Uterus (tissue), 4 donors: Measurements from ENCODE around the gene ARFGEF2. TPM values are rescaled to one million over a fixed set of nuclear protein-coding genes. Genes with fewer than 3 reads are reported as not detected.

Experiments used
- DNase-seq, 2 donors: peaks; one replicate each; pipeline ENCODE4 v3.0.0-alpha.2; 2019 to 2020
- H3K27ac ChIP-seq, 2 donors: fragments of 200-600 bp; sonication (generic); 1 replicate in 1 of 2; 2 replicates in 1 of 2; pipeline ENCODE4 v1.5.1; 2016 to 2018
- H3K27me3 ChIP-seq, 2 donors: fragments of 200-600 bp; sonication (generic); one replicate each; pipeline ENCODE4 v1.5.1; 2018 to 2019; ENCODE audit warnings: control low read depth in 1 of 2
- H3K36me3 ChIP-seq, 2 donors: fragments of 200-600 bp; sonication (generic); one replicate each; pipeline ENCODE4 v1.5.1; 2019; ENCODE audit warnings: control low read depth in 1 of 2
- H3K4me1 ChIP-seq, 2 donors: fragments of 200-600 bp; sonication (generic); one replicate each; pipeline ENCODE4 v1.5.1; 2018 to 2019; ENCODE audit warnings: control low read depth in 1 of 2
- H3K4me3 ChIP-seq, 2 donors: fragments of 200-600 bp; sonication (generic); 1 replicate in 1 of 2; 2 replicates in 1 of 2; pipeline ENCODE4 v1.5.1; 2018 to 2019; ENCODE audit warnings: mild to moderate bottlenecking in 1 of 2
- H3K9me3 ChIP-seq, 2 donors: fragments of 200-600 bp; sonication (generic); one replicate each; pipeline ENCODE4 v1.5.1; 2019; ENCODE audit warnings: control low read depth in 1 of 2
- POLR2A ChIP-seq, 2 donors: fragments of 450-650 bp; IDR thresholded peaks; one replicate each; pipeline ENCODE4 v1.6.1; 2016; ENCODE audit warnings: antibody characterized with exemption in 2 of 2, mild to moderate bottlenecking in 1 of 2, moderate library complexity in 1 of 2
- intact Hi-C: fragments of 100-400 bp; cut with DNase I; formaldehyde crosslinking; loops from one replicate; pipeline ENCODE4 v1.15.1; 2023; ENCODE audit warnings: low total_unique reads
- total RNA-seq, 4 donors: library from RNA; depleted of rRNA in 3 of 4; stranded (reverse); fragments of >200 nt in 3 of 4; gene quantifications; one replicate each; pipeline versions ENCODE4 v1.1.0 to v1.2.4, GENCODE V29; 2014 to 2023
- TF ChIP-seq, protein P1 (sequence below), 4 experiments: fragments of 200-600 bp in 2 of 4; fragments of 450-650 bp in 2 of 4; sonication (generic) in 2 of 4; IDR thresholded peaks; one replicate each; pipeline ENCODE4 v1.5.1; 2016 to 2019; ENCODE audit warnings: antibody characterized with exemption in 4 of 4, mild to moderate bottlenecking in 2 of 4, moderate library complexity in 1 of 4
- donor health status: DM: yes; HTN: yes; CAD: no.

Gene ARFGEF2
- total RNA-seq, 4 donors from 2014 or later = 22.0 to 33.7 (median 27.0) TPM

DNA sequence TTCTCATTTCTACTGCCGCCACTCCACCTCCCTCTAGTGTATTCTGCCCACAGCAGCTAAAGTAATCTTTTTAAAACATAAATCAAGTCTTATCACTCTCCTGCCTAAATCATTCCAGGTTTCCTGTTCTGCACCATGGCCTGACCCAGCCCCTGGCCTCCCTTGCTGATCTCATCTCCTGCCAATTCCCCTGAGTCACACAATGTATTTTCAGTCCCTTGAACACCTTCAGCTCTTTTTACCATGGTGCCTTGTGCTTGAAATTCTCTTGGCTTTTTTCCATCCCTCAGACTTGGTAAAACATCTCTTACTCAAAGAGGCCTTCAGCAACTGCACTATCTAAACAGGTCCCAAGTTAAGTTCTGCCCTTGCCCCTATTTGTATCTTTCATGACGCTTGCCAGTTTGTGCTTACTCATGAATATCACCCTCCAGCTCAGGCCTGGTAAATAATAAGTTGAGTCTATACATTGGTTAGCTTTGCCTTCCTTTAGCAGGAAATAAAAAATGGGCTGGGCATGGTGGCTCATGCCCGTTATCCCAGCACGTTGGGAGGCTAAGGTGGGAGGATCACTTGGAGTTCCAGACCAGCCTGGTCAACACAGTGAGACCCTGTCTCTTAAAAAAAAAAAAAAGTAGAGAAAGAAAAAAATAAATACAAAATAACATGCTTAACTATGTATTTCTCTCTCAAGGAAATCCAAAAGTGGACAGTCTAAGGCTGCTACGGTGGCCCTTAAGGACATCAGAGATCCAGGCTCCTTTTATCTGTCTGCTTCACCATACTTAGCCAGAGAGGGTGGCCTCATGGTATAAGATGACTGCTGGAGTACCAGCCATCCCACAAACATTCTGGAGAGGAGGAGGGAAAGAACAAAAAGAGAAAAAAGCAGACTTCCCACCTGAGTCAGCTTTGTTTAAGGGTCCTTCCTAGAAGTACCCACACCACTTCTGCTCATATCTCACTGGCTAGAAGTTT, 62.2 kb downstream of the ARFGEF2 start:
- Histone ChIP-seq H3K4me3 (no peak overlapping the region), H3K4me1 (no peaks in the 10 kb centered on the region), H3K9me3 (no peaks in the 10 kb centered on the region), H3K27me3 (no peaks in the 10 kb centered on the region), H3K27ac (no peak overlapping the region), H3K36me3 (no peaks in the 10 kb centered on the region)
- TF ChIP-seq, protein P1, sequence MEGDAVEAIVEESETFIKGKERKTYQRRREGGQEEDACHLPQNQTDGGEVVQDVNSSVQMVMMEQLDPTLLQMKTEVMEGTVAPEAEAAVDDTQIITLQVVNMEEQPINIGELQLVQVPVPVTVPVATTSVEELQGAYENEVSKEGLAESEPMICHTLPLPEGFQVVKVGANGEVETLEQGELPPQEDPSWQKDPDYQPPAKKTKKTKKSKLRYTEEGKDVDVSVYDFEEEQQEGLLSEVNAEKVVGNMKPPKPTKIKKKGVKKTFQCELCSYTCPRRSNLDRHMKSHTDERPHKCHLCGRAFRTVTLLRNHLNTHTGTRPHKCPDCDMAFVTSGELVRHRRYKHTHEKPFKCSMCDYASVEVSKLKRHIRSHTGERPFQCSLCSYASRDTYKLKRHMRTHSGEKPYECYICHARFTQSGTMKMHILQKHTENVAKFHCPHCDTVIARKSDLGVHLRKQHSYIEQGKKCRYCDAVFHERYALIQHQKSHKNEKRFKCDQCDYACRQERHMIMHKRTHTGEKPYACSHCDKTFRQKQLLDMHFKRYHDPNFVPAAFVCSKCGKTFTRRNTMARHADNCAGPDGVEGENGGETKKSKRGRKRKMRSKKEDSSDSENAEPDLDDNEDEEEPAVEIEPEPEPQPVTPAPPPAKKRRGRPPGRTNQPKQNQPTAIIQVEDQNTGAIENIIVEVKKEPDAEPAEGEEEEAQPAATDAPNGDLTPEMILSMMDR (IDR thresholded peaks at IDR 0.05) = no peak
- TF ChIP-seq POLR2A (IDR thresholded peaks at IDR 0.05) = no peak
- intact Hi-C loops = no loop called here
- DNase-seq = peak in 1 of 2 donors; percentile 24

DNA sequence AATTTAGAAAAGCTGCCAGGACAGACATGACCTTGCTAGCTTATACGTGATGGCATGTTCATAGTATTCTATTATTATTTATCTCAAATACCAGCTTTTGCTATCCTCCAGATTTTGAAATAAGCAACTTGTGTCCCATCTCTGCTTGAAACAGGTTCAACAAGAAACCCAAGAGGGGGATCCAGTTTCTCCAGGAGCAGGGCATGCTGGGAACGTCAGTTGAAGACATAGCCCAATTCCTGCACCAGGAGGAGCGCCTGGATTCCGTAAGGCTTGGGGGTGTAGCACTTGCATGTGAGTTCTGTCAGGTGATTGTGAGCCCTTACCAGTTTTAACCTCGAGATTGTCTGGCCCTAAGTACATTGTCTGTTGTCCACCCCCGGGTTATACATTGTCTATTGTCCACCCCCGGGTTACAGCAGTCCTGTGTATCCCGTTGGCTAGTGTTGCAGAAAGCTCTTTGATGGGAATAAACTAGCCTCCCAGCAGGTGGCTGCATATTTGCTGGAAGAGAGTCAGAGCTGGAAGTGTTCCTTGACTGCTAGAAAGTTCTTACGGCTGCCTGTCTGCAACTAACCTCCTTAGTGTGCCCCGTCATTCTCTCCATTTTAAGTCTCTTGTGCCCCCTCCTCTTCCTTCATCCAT, 63.2 kb downstream of the ARFGEF2 start:
- H3K36me3 ChIP-seq = no peaks in the 10 kb centered on the region
- H3K27ac ChIP-seq = no peak overlapping the region
- intact Hi-C loops = no loop called here

DNA sequence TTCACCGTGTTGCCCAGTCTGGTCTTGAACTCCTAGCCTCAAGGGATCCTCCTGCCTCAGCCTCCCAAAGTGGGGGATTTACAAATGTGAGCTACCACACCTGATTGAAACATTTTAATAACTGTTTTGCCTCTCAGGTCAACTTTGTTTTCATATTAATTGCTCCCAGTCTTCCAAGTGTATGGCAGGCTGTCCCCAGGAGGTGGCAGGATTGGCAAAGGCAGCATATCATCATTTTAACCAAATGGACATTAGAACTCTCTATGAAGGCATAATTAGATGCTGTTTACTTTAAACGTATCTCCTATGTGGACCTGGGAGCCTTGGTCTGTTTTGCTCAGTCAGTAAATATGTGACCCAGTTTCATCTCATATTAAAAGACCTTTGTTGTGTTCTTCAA, 65.4 kb downstream of the ARFGEF2 start:
- no peaks in the 10 kb centered on the region for H3K4me1 ChIP-seq
- intact Hi-C loops = no loop called here
- no peaks in the 10 kb centered on the region for H3K27me3 ChIP-seq
- no peaks in the 10 kb centered on the region for H3K36me3 ChIP-seq
- no peak overlapping the region for H3K27ac ChIP-seq
- no peak for DNase-seq
- no peak overlapping the region for H3K4me3 ChIP-seq
- TF ChIP-seq, protein P1 (IDR thresholded peaks at IDR 0.05) = peak in 1 of 4 experiments; percentile 8
- no peak for TF ChIP-seq POLR2A (IDR thresholded peaks at IDR 0.05)
- H3K9me3 ChIP-seq = no peaks in the 10 kb centered on the region

More for the DNA sequence above, 63.2 kb downstream of the ARFGEF2 start:
- no peak for DNase-seq
- no peaks in the 10 kb centered on the region for H3K9me3 ChIP-seq
- H3K4me1 ChIP-seq = no peaks in the 10 kb centered on the region
- no peak for TF ChIP-seq POLR2A (IDR thresholded peaks at IDR 0.05)
- TF ChIP-seq, protein P1 (IDR thresholded peaks at IDR 0.05) = no peak
- no peak overlapping the region for H3K4me3 ChIP-seq
- H3K27me3 ChIP-seq = no peaks in the 10 kb centered on the region

DNA sequence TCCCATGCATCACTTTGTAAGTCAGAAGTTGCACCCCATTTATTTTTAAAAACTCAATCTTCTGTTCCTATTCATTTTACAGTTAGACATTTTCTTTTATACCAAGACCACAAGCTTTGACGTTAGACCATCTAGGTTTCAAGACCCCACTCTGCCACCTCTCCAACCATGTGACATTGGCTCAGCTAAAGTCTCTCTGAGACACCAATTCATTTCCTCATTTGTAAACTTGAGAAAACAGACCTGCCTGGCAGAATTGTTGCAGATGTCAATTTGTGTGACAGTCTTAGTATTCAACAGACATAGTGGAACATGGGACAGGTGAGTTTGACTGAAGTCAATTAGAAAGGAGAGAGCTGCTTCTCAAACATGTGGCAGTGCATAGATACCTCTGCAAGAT, 69.0 kb downstream of the ARFGEF2 start:
- no peaks in the 10 kb centered on the region for H3K4me1 ChIP-seq
- no peak for DNase-seq
- no peaks in the 10 kb centered on the region for H3K27me3 ChIP-seq
- no peak overlapping the region for H3K4me3 ChIP-seq
- no peak for TF ChIP-seq POLR2A (IDR thresholded peaks at IDR 0.05)
- TF ChIP-seq, protein P1 (IDR thresholded peaks at IDR 0.05) = no peak
- H3K36me3 ChIP-seq = no peaks in the 10 kb centered on the region
- intact Hi-C loops = no loop called here
- no peak overlapping the region for H3K27ac ChIP-seq
- no peaks in the 10 kb centered on the region for H3K9me3 ChIP-seq

DNA sequence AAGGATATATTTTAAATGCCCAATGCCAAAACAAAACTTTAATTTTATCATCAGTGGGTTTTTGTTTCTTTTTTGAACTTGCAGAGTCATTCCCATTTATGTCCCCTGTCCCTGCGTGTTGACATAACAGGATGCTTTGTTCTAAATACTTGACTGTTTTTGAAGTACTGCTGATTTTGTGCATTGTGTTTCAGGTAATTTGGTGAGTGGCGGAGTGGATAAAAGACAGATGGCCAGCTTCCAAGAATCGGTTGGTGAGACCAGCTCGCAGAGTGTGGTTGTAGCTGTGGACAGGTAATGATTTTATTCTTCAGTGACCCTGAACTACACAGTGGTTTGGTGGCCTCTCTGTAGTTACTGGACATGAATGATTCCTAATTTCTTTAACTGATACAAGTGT, 74.1 kb downstream of the ARFGEF2 start:
- Histone ChIP-seq H3K27me3 (no peaks in the 10 kb centered on the region), H3K4me3 (no peak overlapping the region), H3K9me3 (no peaks in the 10 kb centered on the region), H3K36me3 (no peaks in the 10 kb centered on the region), H3K27ac (no peak overlapping the region), H3K4me1 (no peaks in the 10 kb centered on the region)
- intact Hi-C loops = no loop called here
- TF ChIP-seq POLR2A (IDR thresholded peaks at IDR 0.05) = no peak
- TF ChIP-seq, protein P1 (IDR thresholded peaks at IDR 0.05) = no peak
- DNase-seq = no peak
